GM21390 (cell line): ENCODE measurements around the gene TUFM.
"Not testable (repeated sequence)": the region's sequence is repeated elsewhere in the genome, so short reads cannot be mapped to it uniquely, and the experiment has no call there.

ENCODE experiments used
- ATAC-seq: cut with Tn5 transposase; IDR thresholded peaks from one replicate; pipeline ENCODE4 v1.9.1; 2021; ENCODE audit not compliant: unreplicated experiment

The TUFM gene

DNA sequence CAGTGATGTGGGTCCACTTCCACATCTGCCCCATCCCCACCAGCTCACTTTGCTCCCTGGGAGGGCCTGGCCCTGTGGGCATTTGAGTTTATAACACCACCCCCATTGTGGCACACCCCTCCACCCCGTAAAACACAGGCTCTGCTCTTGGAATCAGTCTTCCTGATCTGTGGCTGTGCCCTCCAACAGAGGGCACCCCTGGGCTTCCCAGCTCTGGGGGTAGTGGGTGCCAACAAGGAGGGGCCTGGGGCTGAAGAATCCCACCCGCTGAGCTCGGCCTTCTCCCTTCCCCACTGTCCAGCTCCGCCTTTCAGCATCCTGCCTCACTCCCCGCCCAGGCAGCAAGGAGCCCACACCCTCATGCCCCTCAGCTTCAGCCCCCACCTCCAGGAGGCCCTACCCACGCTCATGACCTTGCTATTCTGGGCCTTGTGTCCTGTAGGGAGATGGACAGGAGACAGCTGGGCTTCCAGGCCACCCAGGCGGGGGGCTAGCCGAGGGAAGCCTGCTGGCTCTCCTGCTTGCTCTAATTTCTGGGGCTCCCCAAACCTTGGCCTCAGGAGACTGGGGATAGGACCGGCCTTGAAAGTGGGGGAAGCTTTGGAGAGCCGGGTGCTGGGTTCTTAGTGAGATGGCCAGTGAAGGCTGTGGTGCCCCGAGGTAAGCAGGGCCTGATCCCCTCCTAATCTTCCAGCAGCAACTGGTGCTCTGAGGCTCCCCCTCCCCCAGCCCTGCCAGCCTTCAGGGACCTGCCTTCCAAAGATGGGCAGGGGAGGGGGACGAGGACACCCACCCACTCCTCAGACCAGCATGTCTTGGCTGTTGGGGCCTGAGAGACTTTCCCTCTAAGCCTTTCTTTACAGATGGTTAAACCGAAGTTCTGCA lies 29.2 kb upstream of the TUFM start:
- ATAC-seq, result no peak

DNA sequence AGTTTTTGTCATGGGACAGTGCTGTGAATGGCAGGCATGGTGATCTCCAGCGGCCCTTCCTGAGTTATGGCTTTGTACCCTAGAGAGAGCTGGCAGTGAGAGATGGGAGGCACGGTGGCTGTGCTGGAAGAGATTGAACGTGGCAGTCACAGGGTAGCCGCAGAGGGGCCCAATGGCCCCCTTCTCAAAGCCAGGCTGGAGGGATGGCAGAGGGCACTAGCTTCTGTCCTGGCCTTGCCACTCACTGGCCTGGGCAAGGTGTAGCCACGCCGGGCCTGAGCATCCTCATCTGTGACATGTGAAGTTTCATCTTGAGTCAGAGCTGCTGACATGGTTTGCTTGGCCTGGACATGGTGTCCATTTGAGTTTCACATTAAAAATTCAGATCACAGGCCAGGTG lies 28.3 kb upstream of the TUFM start:
- ATAC-seq, result no peak

DNA sequence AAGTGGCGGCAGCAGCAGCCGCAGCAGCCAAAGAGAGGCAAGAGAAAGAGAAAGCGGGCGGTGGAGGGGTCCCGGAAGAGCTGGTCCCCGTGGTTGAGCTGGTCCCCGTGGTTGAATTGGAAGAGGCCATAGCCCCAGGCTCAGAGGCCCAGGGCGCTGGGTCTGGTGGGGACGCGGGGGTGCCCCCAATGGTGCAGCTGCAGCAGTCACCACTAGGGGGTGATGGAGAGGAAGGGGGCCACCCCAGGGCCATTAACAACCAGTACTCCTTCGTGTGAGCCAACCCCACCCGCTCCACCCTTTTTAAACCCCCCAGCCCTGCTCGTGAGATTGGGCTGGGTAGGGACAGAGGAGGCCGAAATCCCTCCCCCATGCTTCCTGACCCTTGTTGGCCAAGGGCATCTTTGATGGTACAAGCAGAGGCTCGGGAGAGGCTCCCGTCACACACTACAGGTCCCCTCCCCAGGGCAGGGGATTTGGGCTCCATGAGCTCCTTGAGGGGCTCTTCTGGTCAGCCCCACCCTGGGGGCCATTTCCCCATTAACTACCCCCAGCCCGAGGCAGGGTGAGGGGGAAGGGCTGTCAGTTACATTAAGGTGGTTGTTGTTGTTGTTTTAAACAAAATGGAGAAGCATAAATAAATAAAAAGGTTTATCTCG lies 27.5 kb upstream of the TUFM start:
- ATAC-seq, result no peak

DNA sequence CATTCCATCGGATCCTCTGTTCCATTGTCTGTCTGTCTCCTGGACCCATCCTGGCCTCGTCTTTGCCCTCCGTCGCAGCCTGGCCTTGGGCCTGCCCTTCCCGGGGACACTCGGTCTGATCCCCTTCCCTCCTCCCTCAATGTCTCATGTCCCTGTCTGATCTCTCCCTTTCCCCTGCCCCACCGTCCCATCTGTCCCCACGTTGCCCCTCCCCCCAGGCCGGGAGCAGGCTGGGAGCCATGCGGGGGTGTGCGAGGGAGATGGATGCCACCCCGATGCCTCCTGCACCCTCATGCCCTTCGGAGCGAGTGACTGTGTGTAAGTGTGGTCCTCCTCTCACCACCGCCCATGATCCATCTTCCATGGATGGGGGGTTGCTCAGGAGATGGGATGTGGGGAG lies 26.8 kb upstream of the TUFM start:
- ATAC-seq, result no peak

DNA sequence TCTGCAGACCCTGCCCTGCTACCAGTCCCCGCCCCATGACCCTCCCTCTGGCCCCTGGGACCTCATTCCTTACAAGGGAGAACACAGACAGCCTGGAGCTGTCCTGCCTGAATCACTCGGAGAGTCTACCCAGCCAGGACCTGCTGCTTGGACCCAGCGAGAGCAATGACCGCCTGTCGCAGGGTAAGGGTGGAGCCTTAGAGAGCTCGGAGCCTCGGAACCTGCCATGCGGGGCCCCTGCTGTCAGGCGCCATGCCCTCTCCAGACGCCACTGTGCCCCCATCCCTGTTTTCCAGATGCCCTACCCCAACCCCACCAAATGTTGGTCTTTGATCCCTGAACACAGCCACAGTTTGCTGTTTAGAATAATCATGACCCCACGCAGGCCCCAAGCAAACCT lies 23.1 kb upstream of the TUFM start:
- no peak for ATAC-seq

DNA sequence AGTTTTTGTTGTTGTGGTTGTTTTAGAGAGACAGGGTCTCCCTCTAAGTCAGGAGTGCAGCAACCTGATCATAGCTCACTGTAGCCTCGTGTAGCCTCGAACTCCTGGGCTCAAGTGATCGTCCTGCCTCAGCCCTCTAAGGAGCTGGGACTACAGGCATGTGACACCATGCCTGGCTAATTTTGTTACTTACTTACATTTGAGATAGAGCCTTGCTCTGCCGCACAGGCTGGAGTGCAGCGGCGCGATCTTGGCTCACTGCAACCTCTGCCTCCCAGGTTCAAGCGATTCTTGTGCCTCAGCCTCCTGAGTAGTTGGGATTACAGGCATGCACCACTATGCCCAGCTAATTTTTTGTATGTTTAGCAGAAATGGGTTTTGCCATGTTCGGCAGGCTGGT lies 21.5 kb upstream of the TUFM start:
- not testable (repeated sequence) for ATAC-seq

DNA sequence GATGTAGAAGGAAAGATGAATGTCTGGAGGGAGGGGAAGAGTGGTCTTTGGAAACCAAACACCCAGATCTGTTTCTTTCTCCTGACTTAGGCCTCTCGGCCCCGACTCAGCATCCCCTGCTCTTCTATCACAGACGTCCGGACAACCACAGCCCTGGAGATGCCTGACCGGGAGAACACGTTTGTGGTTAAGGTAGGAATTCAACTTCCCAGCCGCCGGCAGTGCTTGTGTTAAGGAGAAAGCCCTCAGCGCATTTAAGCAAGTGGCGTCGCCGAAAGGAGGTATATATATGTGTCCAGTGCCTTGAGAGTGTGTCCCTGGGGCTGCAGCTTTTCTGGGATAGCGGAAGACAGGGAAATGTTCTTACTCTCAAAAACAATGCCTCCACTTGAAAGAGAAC lies 21.1 kb upstream of the TUFM start:
- ATAC-seq, result no peak

DNA sequence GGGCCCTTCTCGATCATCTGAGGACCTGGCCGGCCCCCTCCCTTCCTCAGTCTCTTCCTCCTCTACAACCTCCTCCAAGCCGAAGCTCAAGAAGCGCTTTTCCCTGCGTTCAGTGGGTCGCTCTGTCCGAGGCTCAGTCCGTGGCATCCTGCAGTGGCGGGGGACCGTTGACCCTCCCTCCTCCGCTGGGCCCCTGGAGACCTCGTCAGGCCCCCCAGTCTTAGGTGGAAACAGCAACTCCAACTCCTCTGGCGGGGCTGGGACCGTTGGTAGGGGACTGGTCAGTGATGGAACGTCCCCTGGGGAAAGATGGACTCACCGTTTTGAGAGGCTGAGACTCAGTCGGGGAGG lies 20.3 kb upstream of the TUFM start:
- no peak for ATAC-seq

DNA sequence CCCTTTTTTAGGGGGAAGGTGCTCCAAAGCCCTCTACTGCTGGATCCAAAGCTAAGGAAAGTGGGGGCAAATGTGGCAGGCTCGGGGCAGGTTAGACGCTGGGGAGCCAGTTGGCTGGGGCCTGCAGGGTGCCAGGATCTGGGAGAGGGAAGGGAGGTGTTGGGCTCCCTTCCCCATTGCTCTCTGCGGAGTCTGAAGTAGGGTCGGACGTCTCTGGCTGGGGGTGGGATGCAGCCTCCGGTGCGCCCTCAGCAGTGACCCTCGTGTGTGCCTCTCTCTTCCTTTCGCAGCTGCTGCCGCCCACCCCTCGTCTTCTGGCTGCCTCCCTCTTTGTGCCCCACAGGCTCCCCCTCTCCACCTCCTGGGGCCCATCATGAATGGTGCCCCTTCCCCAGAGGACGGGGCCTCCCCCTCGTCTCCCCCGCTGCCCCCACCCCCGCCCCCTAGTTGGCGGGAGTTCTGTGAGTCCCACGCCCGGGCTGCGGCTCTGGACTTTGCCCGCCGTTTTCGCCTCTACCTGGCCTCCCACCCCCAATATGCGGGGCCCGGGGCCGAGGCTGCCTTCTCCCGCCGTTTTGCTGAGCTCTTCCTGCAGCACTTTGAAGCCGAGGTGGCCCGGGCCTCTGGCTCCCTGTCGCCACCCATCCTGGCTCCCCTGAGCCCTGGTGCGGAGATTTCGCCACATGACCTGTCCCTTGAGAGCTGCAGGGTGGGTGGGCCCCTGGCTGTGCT lies 19.7 kb upstream of the TUFM start:
- no peak for ATAC-seq

DNA sequence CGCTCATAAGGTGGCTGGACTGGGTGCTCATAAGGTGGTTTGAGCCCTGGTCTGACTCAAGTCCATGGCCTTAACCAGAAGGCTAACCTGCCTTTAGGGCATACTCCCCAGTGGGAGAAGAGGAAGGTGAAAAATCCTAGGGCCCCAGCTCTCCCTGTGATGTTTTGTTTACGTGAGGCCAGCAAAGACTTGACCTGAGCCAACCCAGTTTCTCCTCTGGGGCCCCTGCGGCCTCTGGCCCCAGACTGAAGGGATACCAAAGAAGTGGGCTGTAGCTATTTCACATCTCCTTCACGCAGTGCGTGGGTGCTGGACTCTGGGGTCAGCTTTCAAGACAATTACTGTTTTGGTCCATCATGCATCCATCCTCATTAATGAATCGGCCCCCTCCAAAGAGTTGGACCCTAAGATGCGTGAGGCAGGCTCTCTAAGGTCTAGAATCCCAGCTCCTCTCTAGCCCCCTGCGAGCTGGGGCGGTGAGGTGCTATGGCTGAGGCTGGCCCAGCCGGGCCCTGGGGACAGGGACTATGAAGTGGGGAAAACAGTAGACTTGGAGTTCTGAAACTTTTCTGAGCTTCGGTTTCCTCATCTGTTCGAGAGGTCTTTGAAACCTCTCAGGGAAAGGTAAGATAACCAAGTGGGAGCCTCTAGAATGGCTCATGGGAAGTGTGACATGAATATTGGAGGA lies 19.0 kb upstream of the TUFM start:
- ATAC-seq, result no peak

DNA sequence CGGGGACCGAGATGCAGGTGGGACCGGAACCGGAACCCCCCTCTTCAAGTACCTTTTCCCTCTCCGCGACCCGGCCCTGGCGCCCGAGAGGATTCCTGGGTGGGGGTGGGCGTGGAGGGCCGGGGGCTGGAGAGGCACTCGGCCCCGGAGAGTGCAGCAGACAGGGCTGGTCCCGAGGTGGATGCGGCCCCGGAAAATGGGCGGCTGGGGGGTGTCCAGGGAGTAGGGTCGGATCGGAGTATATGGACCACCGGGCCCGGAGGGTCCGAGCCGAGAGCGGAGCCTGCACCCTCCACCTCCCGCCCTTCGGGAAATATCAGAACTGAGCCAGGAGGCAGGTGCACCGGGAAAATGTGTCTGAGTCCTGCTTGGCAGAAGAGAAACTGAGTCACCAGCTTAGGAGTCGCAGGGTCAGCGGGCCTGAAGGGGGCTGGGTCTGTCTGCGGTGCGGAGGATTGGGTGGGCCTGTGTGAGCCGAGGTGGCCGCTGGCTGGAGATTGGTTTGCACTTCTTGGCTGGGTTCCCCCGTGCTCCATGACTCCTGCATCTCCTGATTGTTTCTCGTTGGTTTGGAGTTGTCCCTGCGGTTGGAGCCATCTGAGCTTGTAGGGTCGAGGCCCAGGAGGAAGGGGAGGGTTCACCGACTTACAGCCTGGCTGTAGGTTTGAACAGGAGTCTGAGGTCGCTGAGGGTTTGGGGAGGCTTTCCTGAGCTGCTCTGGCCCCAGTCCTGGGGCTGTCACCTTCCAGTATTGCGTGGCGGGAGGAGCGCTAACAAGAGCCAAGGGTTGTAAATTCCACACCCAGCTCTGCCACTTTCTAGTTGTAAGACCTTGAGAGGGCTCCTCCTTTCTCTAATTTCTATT lies 18.0 kb upstream of the TUFM start:
- ATAC-seq, result no peak

DNA sequence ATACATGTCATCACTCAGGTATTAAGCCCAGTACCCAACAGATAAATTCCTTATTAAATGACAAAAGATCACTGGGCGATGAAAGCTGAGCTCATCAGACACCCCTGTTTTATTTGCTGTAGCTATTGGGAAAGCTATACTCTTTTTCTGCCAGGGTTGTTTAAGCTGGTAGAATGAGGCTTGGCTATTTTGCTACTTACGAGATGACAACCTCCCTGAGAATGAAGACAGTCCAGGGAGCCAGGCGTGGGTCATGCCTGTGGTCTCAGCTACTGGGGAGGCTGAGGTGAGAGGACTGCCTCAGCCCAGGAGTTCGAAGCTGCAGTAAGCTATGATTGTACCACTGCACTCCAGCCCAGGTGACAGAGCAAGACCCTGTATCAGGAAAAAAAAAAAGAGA lies 13.2 kb upstream of the TUFM start:
- no peak for ATAC-seq

DNA sequence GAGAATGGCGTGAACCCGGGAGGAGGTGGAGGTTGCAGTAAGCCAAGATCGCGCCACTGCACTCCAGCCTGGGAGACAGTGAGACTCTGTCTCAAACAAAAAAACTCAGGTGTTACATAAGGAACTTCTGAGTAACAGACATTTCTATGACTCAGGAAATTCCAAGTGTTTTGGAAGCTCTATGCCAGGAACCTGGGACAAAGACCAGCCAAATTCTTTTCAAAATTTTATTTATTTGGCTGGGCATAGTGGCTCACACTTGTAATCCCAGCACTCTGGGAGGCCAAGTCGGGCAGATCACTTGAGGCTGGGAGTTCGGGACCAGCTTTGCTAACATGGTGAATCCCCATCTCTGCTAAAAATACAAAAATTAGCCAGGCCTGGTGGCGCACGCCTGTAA lies 12.3 kb upstream of the TUFM start:
- no peak for ATAC-seq

DNA sequence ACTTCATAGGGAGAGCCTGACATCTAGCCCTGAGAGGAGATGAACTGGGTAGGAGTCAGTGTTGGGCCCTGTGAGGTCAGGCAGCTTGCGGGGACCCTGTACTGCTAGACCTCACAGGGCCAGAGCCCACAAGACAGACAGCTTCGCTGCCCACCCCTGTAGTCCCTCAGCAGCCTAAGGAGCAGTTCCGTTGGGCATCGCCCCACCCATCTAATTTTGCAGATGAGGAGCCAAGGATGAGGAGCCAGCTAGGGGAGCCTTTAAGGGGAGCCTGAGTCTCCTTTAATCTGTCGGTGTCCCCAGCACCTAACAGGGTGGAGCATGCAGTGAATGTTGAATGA lies 755 bp upstream of the TUFM start:
- ATAC-seq, result peak; percentile 9

DNA sequence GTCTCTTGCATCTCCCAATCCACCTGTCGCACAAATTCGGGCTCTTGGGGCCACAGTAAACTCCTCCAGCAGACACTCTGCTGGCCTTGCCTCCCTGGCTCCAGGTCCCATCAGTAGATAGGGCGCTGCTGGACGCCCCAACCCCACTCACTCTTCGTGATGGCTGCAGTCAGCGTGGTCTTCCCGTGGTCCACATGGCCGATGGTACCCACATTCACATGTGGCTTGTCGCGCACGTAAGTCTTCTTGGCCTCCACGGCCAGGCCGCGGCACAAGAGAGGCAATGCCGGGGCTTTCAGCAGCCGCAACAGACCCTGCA lies 428 bp downstream of the TUFM start:
- no peak for ATAC-seq

DNA sequence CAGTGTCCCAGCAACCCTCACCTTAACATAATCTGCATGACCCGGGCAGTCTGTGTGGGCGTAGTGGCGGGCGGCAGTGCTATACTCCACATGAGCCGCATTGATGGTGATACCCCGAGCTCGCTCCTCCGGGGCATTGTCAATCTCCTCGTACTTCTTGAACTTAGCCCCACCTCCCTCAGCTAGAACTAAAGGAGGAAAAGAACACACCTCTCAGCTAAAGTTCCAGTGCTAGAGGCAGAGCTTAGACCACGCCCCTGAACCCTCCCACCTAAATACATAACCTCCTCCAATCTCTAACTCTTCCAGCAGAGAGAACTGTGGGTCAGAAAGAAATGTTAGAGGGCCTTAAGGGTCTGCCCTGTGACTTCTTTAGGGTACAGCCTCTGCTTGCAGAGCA lies 855 bp downstream of the TUFM start:
- ATAC-seq, result no peak

DNA sequence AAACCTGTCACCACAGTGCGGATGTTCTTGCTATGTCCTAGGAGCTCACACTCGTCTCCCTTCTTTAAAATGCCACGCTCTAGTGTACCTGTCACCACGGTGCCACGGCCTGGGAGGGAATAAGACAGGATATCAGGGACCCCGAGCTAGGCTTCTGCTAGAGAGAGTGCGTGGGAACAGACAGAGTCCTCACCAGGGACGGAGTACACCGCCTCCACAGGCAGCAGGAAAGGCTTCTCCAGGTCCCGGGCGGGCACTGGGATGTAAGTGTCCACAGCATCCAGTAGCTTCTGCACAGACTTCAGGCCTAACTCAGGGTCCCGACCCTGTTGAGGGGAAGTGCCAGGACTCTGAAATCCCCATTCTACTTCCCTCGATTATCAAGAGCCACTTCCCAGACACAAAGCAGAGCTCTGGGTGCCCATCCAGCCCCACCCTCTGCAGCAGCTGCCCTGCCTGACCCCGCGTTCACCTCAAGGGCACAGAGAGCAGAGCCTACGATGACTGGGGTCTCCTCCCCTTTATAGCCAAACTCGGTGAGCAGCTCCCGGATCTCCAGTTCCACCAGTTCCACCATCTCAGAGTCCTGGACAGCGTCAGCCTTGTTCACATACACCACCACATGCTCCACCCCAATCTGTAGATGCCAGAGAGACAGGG lies 1.8 kb downstream of the TUFM start:
- no peak for ATAC-seq

DNA sequence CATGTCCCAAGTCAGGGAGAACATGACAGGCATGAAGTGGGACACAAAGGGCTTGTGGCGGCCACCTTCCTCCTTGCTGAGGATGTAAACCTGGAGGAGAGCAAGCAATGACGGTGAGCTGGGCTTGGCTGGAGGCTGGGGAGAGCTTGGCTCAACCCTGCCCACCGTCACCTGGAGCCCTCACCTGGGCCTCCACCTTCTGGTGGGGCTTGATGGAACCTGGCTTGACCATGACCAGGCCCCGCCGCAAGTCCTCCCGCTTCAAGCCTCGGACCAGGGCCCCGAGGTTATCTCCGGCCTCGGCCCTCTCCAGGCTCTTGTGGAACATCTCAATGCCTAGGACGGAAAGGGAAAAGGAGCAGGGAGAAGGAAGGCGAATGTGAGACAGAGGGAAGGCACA lies 2.4 kb downstream of the TUFM start:
- ATAC-seq, result no peak

DNA sequence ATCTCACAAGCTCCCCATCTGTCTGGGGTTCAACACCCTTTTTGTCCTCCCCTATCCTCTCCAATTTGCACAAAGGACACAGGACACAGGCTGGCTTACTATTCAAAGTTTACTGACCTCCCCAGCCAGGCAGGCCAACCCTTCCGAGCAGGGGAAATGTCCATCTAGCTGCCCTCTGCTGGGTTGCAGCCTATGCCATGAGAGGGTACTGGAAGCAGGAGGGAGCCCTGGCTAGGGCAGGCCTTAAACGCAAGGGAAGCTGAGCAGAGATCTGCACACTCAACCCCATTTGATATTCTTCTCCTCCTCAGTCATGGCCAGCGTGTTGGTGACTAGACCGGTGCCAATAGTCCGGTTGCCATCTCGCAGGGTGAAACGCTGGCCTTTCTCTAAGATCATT lies 3.5 kb downstream of the TUFM start:
- no peak for ATAC-seq

DNA sequence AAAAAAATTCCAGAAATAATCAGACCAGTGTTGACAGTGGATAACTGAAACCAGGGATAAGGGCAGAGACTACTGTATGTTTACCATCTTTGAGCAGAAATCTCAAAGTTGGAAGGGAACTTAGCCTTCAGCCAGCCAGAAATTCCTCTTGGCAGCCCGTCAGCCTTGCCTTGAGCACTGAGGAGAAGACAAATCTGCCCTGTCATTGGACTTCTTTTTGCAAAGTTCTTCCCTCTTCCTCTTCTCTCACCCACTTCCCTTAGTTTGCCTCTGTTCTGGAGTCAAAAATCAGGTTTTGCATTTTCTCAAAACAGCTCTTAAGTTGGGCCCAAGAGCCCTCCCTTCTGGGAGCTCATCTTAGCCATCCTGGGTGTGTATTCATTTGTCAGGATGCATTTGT lies 6.2 kb downstream of the TUFM start:
- no peak for ATAC-seq
